ENCODE results near the gene FARP1. TPM values are rescaled to one million over a fixed set of nuclear protein-coding genes. Genes with fewer than 3 reads are reported as not detected.
"Not testable (repeated sequence)": the region's sequence is repeated elsewhere in the genome, so short reads cannot be mapped to it uniquely, and the experiment has no call there.

Gene FARP1
- total and polyA plus RNA-seq, 10 of the 15 experiments (the other 5 are each of a cell fraction or from before 2014, with no cell fraction given): 0.17 to 6.9 (median 0.68) TPM

DNA sequence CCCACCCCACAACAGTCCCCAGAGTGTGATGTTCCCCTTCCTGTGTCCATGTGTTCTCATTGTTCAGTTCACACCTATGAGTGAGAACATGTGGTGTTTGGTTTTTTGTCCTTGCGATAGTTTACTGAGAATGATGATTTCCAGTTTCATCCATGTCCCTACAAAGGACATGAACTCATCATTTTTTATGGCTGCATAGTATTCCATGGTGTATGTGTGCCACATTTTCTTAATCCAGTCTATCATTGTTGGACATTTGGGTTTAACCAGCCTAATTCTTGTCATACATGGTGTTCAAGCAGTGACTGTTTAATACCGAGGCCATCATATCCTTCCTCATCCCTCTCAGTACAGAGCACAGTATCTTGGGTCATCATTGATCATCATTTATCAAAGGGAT lies 226.6 kb downstream of the FARP1 start:
- H3K4me2 ChIP-seq (ENCODE audit: control insufficient read depth, insufficient read depth); H4K20me1 ChIP-seq (ENCODE audit: control insufficient read depth, insufficient read depth); ATAC-seq; BruUV-seq (replicated peaks); in situ Hi-C loops (cut with MboI); H3K27me3 ChIP-seq (replicated peaks in 1 of 2; ENCODE audit: control insufficient read depth in 2 of 2, insufficient read depth in 2 of 2, low read length in 1 of 2); CTCF ChIA-PET; POLR2A ChIA-PET; H3K4me1 ChIP-seq (ENCODE audit: control insufficient read depth, insufficient read depth, low read length); H3K36me3 ChIP-seq (ENCODE audit: control insufficient read depth in 2 of 2, insufficient read depth in 2 of 2, low read length in 1 of 2); H3K9me3 ChIP-seq (replicated peaks; ENCODE audit: control insufficient read depth, insufficient read depth, low read length); FAIRE-seq; DNase-seq (ENCODE audit: low read depth, low spot score); H3K27ac ChIP-seq (ENCODE audit: control insufficient read depth, insufficient read depth); H3K4me3 ChIP-seq; SMC1A ChIA-PET (ENCODE audit: uncharacterized antibody, unreplicated experiment); H3K79me2 ChIP-seq (ENCODE audit: control insufficient read depth, insufficient read depth, low read length); RAD21 ChIA-PET (ENCODE audit: unreplicated experiment); H3K9ac ChIP-seq (ENCODE audit: control insufficient read depth, insufficient read depth, low read length); H2AFZ ChIP-seq (ENCODE audit: control insufficient read depth, low read depth, low read length); intact Hi-C loops (cut with micrococcal nuclease; ENCODE audit: unreplicated experiment): not testable (repeated sequence)
- WGBS (ENCODE audit: insufficient coverage, insufficient replicate concordance, low lambda C conversion rate, missing lambda C conversion rate): 85% methylated on average over 1 of the region's 2 CpGs

DNA sequence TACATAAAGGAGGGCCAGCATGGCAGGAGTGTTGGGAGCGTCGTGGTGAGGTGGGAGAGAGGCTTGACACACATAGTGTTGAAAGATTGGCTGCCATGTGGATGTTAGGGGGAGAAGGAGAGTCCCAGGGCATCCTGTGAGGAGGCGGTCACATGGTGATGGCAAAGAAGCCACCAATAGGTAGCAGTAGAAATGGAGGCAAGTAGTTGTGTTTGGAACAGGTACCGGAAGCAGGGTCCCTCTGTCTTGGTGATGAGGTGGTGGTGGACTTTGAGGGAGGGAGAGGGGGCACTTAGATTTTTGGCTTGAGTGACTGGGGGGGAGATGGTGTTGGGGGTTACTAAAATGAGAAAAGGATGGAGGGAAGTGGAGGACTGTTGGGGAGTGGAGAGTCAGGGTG lies 227.4 kb downstream of the FARP1 start:
- ATAC-seq (no peak), FAIRE-seq (no peak), DNase-seq (ENCODE audit: low read depth, low spot score) (no peak)
- POLR2A ChIA-PET: no interaction called here
- Histone ChIP-seq H3K4me2 (ENCODE audit: control insufficient read depth, insufficient read depth) (no peak overlapping the region), H3K36me3 (ENCODE audit: control insufficient read depth in 2 of 2, insufficient read depth in 2 of 2, low read length in 1 of 2) (no peaks in the 10 kb centered on the region; a peak in 1 of 4 replicates), H2AFZ (ENCODE audit: control insufficient read depth, low read depth, low read length) (no peak overlapping the region), H3K4me3 (no peak overlapping the region), H3K27me3 (replicated peaks in 1 of 2; ENCODE audit: control insufficient read depth in 2 of 2, insufficient read depth in 2 of 2, low read length in 1 of 2) (no peaks in the 10 kb centered on the region), H3K79me2 (ENCODE audit: control insufficient read depth, insufficient read depth, low read length) (no peaks in the 10 kb centered on the region), H3K27ac (ENCODE audit: control insufficient read depth, insufficient read depth) (no peak overlapping the region), H3K9ac (ENCODE audit: control insufficient read depth, insufficient read depth, low read length) (no peak overlapping the region), H3K4me1 (ENCODE audit: control insufficient read depth, insufficient read depth, low read length) (no peaks in the 10 kb centered on the region; the same call in 1 of the 2 replicates), H4K20me1 (ENCODE audit: control insufficient read depth, insufficient read depth) (no peaks in the 10 kb centered on the region), H3K9me3 (replicated peaks; ENCODE audit: control insufficient read depth, insufficient read depth, low read length) (no peaks in the 10 kb centered on the region; the same call in 2 of the 3 replicates)
- RAD21 ChIA-PET (ENCODE audit: unreplicated experiment): no interaction called here
- TF ChIP-seq NFXL1 (IDR thresholded peaks at IDR 0.05; ENCODE audit: borderline replicate concordance) (no peak), SIX5 (IDR thresholded peaks at IDR 0.05; ENCODE audit: low read depth, low read length, severe bottlenecking) (no peak), HDGF (IDR thresholded peaks at IDR 0.05) (no peak), TCF3 (IDR thresholded peaks at IDR 0.05; ENCODE audit: borderline replicate concordance, insufficient read depth, low read depth, low read length) (no peak), NFYB (IDR thresholded peaks at IDR 0.05; ENCODE audit: insufficient read depth, low read depth, low read length) (no peak)
- TF ChIP-seq, protein P1, sequence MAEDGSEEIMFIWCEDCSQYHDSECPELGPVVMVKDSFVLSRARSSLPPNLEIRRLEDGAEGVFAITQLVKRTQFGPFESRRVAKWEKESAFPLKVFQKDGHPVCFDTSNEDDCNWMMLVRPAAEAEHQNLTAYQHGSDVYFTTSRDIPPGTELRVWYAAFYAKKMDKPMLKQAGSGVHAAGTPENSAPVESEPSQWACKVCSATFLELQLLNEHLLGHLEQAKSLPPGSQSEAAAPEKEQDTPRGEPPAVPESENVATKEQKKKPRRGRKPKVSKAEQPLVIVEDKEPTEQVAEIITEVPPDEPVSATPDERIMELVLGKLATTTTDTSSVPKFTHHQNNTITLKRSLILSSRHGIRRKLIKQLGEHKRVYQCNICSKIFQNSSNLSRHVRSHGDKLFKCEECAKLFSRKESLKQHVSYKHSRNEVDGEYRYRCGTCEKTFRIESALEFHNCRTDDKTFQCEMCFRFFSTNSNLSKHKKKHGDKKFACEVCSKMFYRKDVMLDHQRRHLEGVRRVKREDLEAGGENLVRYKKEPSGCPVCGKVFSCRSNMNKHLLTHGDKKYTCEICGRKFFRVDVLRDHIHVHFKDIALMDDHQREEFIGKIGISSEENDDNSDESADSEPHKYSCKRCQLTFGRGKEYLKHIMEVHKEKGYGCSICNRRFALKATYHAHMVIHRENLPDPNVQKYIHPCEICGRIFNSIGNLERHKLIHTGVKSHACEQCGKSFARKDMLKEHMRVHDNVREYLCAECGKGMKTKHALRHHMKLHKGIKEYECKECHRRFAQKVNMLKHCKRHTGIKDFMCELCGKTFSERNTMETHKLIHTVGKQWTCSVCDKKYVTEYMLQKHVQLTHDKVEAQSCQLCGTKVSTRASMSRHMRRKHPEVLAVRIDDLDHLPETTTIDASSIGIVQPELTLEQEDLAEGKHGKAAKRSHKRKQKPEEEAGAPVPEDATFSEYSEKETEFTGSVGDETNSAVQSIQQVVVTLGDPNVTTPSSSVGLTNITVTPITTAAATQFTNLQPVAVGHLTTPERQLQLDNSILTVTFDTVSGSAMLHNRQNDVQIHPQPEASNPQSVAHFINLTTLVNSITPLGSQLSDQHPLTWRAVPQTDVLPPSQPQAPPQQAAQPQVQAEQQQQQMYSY (CRISPR knock-in tag; IDR thresholded peaks at IDR 0.05): no peak
- no TSS peak for BruUV-seq (replicated peaks)
- CTCF ChIA-PET: no interaction called here
- 50% methylated on average over 4 of the region's 4 CpGs for WGBS (ENCODE audit: insufficient coverage, insufficient replicate concordance, low lambda C conversion rate, missing lambda C conversion rate)
- intact Hi-C loops (cut with micrococcal nuclease; ENCODE audit: unreplicated experiment) (no loop called here), in situ Hi-C loops (cut with MboI) (no loop called here)
- SMC1A ChIA-PET (ENCODE audit: uncharacterized antibody, unreplicated experiment): no interaction called here
